Bronchial epithelial cell (primary cell): ENCODE measurements around the gene E4F1. TPM values are rescaled to one million over a fixed set of nuclear protein-coding genes. Genes with fewer than 3 reads are reported as not detected.

Experiments
- DNase-seq: peaks from one replicate; pipeline ENCODE4 v3.0.0-alpha.2; 2010; ENCODE audit warnings: low read depth
- FAIRE-seq: peaks from 2 replicates; lab custom pipeline; 2011; peaks lifted over from hg19 to GRCh38; lab: Jason Lieb, UNC
- H3K27me3 ChIP-seq: 2 replicates; pipeline ENCODE4 v1.5.1; 2011; ENCODE audit warnings: low read length; ENCODE audit not compliant: control insufficient read depth, insufficient read depth
- H3K36me3 ChIP-seq: 2 replicates; pipeline ENCODE4 v1.5.1; 2011; ENCODE audit warnings: low read length; ENCODE audit not compliant: control insufficient read depth, insufficient read depth
- H3K4me3 ChIP-seq: 2 replicates; pipeline ENCODE4 v1.5.1; 2011; ENCODE audit warnings: mild to moderate bottlenecking, low read depth, low read length, control low read depth
- CTCF ChIP-seq: IDR thresholded peaks from 2 replicates; pipeline ENCODE4 v1.5.1; 2011; ENCODE audit warnings: mild to moderate bottlenecking, moderate library complexity, low read length, control low read depth, inconsistent platforms; ENCODE audit not compliant: insufficient read depth, severe bottlenecking
- total RNA-seq: library from RNA; depleted of rRNA; stranded (reverse); fragments of >200 nt; gene quantifications from 2 replicates; pipeline ENCODE4 v1.2.1, GENCODE V29; 2014

E4F1 gene
- total RNA-seq, 1 donor from 2014 or later = 26.6 TPM

GRCh38 chr16:2213817-2214718 is 9.3 kb upstream of the E4F1 start:
- H3K4me3 ChIP-seq = peak overlapping the region; percentile 65
- peaks cover 6% of the 10 kb centered on the region for H3K36me3 ChIP-seq
- DNase-seq (no peak), FAIRE-seq (no peak)
- no peaks in the 10 kb centered on the region for H3K27me3 ChIP-seq
- TF ChIP-seq CTCF = no peak

GRCh38 chr16:2214719-2214968 is 8.7 kb upstream of the E4F1 start, which contains the start of gene PGP:
Gene PGP (minus strand): TSS chr16:2214840. CDS start chr16:2214777, 63 bp downstream.
- FAIRE-seq = no peak
- H3K27me3 ChIP-seq = no peaks in the 10 kb centered on the region
- TF ChIP-seq CTCF = no peak

GRCh38 chr16:2216330-2216729 is 7.1 kb upstream of the E4F1 start:
- Histone ChIP-seq H3K36me3 (peaks cover 3% of the 10 kb centered on the region), H3K4me3 (no peak overlapping the region), H3K27me3 (no peaks in the 10 kb centered on the region)
- FAIRE-seq = no peak
- no peak for DNase-seq
- TF ChIP-seq CTCF = no peak

More at GRCh38 chr16:2214719-2214968, 8.7 kb upstream of the E4F1 start, which contains the start of gene PGP:
- peak within 1 kb of the TSS; percentile 75 for H3K4me3 ChIP-seq
- DNase-seq = no peak
- H3K36me3 ChIP-seq = peaks cover 5% of the 10 kb centered on the region

GRCh38 chr16:2223942-2224486 is 623 bp downstream of the E4F1 start:
- DNase-seq (peak; percentile 36), FAIRE-seq (no peak)
- peak; percentile 29 for TF ChIP-seq CTCF
- no peaks in the 10 kb centered on the region for H3K27me3 ChIP-seq
- H3K4me3 ChIP-seq = peak overlapping the region; percentile 95
- peaks cover 7% of the 10 kb centered on the region for H3K36me3 ChIP-seq

GRCh38 chr16:2226245-2226793 is 2.9 kb downstream of the E4F1 start:
- Histone ChIP-seq H3K36me3 (peaks cover 14% of the 10 kb centered on the region), H3K27me3 (no peaks in the 10 kb centered on the region), H3K4me3 (no peak overlapping the region)
- no peak for FAIRE-seq
- no peak for TF ChIP-seq CTCF
- no peak for DNase-seq
